Measurements from ENCODE around the gene CTNNA2. TPM values are rescaled to one million over a fixed set of nuclear protein-coding genes. Genes with fewer than 3 reads are reported as not detected.

CTNNA2 gene
- total and polyA plus RNA-seq, 9 donors, result 0.32 to 1.4 (median 0.37) TPM; not detected in 3

- H3K36me3 ChIP-seq, result no peaks in the 10 kb centered on the region
- H3K27me3 ChIP-seq, result peaks cover 3% of the 10 kb centered on the region
- TF ChIP-seq CTCF (IDR thresholded peaks at IDR 0.05) (no peak), POLR2A (IDR thresholded peaks at IDR 0.05) (no peak), EP300 (IDR thresholded peaks at IDR 0.05) (no peak)
- no peak for DNase-seq
- intact Hi-C loops (cut with DNase I), result no loop called here
- H3K9me3 ChIP-seq, result no peaks in the 10 kb centered on the region
- WGBS, 3 donors, result 47 to 94% (median 85%) methylated on average over 2 of the region's 2 CpGs
- no peak overlapping the region for H3K4me3 ChIP-seq
- no peak overlapping the region for H3K27ac ChIP-seq
- H3K4me1 ChIP-seq (ENCODE audit: insufficient read depth), result no peaks in the 10 kb centered on the region
Observed at GRCh38 chr2:79947751-79948150, 434.9 kb downstream of the CTNNA2 start.

GRCh38 chr2:79950526-79950925 lies 437.7 kb downstream of the CTNNA2 start:
- H3K4me3 ChIP-seq, result no peak overlapping the region
- 57 to 65% (median 61%) methylated on average over 3 of the region's 3 CpGs for WGBS, 3 donors
- intact Hi-C loops (cut with DNase I), result no loop called here
- H3K4me1 ChIP-seq (ENCODE audit: insufficient read depth), result no peaks in the 10 kb centered on the region
- no peaks in the 10 kb centered on the region for H3K36me3 ChIP-seq
- no peak for DNase-seq
- TF ChIP-seq CTCF (IDR thresholded peaks at IDR 0.05) (no peak), POLR2A (IDR thresholded peaks at IDR 0.05) (no peak), EP300 (IDR thresholded peaks at IDR 0.05) (no peak)
- no peaks in the 10 kb centered on the region for H3K27me3 ChIP-seq
- no peak overlapping the region for H3K27ac ChIP-seq
- no peaks in the 10 kb centered on the region for H3K9me3 ChIP-seq

GRCh38 chr2:79952616-79953015 lies 439.8 kb downstream of the CTNNA2 start:
- H3K9me3 ChIP-seq, result no peaks in the 10 kb centered on the region
- H3K4me3 ChIP-seq, result no peak overlapping the region
- TF ChIP-seq CTCF (IDR thresholded peaks at IDR 0.05), result no peak
- TF ChIP-seq POLR2A (IDR thresholded peaks at IDR 0.05), result no peak
- TF ChIP-seq EP300 (IDR thresholded peaks at IDR 0.05), result no peak
- no peak overlapping the region for H3K27ac ChIP-seq
- DNase-seq, result no peak
- no peaks in the 10 kb centered on the region for H3K4me1 ChIP-seq (ENCODE audit: insufficient read depth)
- H3K36me3 ChIP-seq, result no peaks in the 10 kb centered on the region
- WGBS, 3 donors, result 14 to 41% (median 16%) methylated on average over 3 of the region's 3 CpGs
- intact Hi-C loops (cut with DNase I), result no loop called here
- no peaks in the 10 kb centered on the region for H3K27me3 ChIP-seq

GRCh38 chr2:79960035-79960434 lies 447.2 kb downstream of the CTNNA2 start:
- TF ChIP-seq EP300 (IDR thresholded peaks at IDR 0.05), result no peak
- no peak for TF ChIP-seq CTCF (IDR thresholded peaks at IDR 0.05)
- TF ChIP-seq POLR2A (IDR thresholded peaks at IDR 0.05), result no peak
- no peak for DNase-seq
- Histone ChIP-seq H3K27ac (no peak overlapping the region), H3K4me3 (no peak overlapping the region), H3K4me1 (ENCODE audit: insufficient read depth) (no peaks in the 10 kb centered on the region), H3K36me3 (no peaks in the 10 kb centered on the region), H3K9me3 (no peaks in the 10 kb centered on the region), H3K27me3 (no peaks in the 10 kb centered on the region)
- intact Hi-C loops (cut with DNase I), result no loop called here

GRCh38 chr2:79960519-79960918 lies 447.7 kb downstream of the CTNNA2 start:
- no peak overlapping the region for H3K27ac ChIP-seq
- intact Hi-C loops (cut with DNase I), result no loop called here
- TF ChIP-seq CTCF (IDR thresholded peaks at IDR 0.05) (no peak), POLR2A (IDR thresholded peaks at IDR 0.05) (no peak), EP300 (IDR thresholded peaks at IDR 0.05) (no peak)
- H3K9me3 ChIP-seq, result no peaks in the 10 kb centered on the region
- no peaks in the 10 kb centered on the region for H3K27me3 ChIP-seq
- H3K4me3 ChIP-seq, result no peak overlapping the region
- H3K4me1 ChIP-seq (ENCODE audit: insufficient read depth), result no peaks in the 10 kb centered on the region
- no peak for DNase-seq
- WGBS, 3 donors, result 43 to 65% (median 52%) methylated on average over 4 of the region's 4 CpGs
- H3K36me3 ChIP-seq, result no peaks in the 10 kb centered on the region
